Dendritic cell treated with granulocyte-macrophage colony-stimulating factor and Interleukin-4, amounts not matched to agents 40 ng/mL and 50 ng/mL, for 4 days (primary cell): Measurements from ENCODE around the gene FKBP1A.

Experiments
- H3K27ac Mint-ChIP-seq: one replicate; pipeline ENCODE4 v1.8.0; 2022; ENCODE audit warnings: mild to moderate bottlenecking, mixed read lengths
- H3K27me3 Mint-ChIP-seq: one replicate; pipeline ENCODE4 v1.8.0; 2022; ENCODE audit warnings: mild to moderate bottlenecking, mixed read lengths
- H3K36me3 Mint-ChIP-seq: one replicate; pipeline ENCODE4 v1.8.0; 2022; ENCODE audit warnings: low read depth, mixed read lengths
- H3K4me1 Mint-ChIP-seq: one replicate; pipeline ENCODE4 v1.8.0; 2022; ENCODE audit warnings: low read depth, mixed read lengths
- H3K4me3 Mint-ChIP-seq: one replicate; pipeline ENCODE4 v1.8.0; 2022; ENCODE audit warnings: mild to moderate bottlenecking, moderate library complexity, mixed read lengths
- H3K9me3 Mint-ChIP-seq: one replicate; pipeline ENCODE4 v1.8.0; 2022; ENCODE audit warnings: mixed read lengths
- intact Hi-C: fragments of 100-400 bp; cut with micrococcal nuclease; formaldehyde crosslinking; loops from one replicate; pipeline ENCODE4 v1.15.0; 2022

The FKBP1A gene

DNA sequence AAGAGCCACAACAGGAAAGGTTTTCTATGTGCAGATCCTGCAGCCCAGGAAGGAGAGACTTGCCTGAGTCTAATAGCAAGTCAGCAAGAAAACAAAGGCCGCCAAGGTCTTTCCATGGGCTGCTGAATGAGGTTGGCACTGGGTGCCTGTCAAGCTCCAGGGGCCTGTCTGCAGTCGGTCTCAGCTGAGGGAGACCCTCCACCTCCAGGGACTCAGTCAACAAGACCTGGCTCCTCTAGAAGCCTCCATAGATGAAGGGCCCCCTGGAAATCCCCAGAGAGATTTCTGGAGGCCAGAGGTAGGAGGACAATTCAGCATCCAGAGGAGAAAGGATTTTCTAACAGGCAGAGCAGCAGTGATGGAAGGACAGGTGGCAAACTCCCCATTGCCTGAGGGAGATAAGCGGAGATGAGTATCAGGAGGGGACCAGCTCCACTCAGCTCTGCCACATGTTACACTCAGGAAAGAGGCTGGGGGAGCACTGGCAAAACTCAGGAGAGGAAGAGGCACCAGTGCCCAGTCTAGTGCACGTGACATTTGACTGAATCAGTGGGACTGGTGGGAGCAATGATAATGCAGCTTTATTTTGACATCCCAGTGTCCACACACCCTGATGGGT is 33.5 kb upstream of the FKBP1A start:
- H3K27ac Mint-ChIP-seq: no peak overlapping the region
- no peaks in the 10 kb centered on the region for H3K36me3 Mint-ChIP-seq
- intact Hi-C loops: no loop called here

DNA sequence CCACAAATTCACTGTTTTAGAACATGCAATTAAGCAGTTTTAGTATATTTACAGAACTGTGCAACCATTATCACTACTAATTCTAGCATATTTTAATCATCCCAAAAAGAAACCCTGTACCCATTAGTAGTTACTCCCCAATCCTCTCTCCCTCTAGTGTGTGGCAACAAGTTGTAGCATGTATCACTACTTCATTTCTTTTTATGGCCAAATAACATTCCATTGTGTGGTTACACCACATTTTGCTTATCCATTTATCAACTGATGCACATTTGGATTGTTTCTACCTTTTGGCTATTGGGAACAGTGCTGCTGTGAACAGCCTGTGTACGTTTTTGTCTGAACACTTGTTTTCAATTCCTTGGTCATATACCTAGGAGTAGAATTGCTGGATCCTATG is 31.5 kb upstream of the FKBP1A start:
- intact Hi-C loops: no loop called here
- H3K27ac Mint-ChIP-seq: no peak overlapping the region
- peaks cover 18% of the 10 kb centered on the region for H3K27me3 Mint-ChIP-seq
- H3K4me3 Mint-ChIP-seq: no peak overlapping the region
- no peaks in the 10 kb centered on the region for H3K36me3 Mint-ChIP-seq
- no peaks in the 10 kb centered on the region for H3K9me3 Mint-ChIP-seq
- H3K4me1 Mint-ChIP-seq: peaks cover 6% of the 10 kb centered on the region

More for the DNA sequence above, 33.5 kb upstream of the FKBP1A start:
- peaks cover 16% of the 10 kb centered on the region for H3K27me3 Mint-ChIP-seq
- H3K9me3 Mint-ChIP-seq: no peaks in the 10 kb centered on the region
- H3K4me1 Mint-ChIP-seq: peaks cover 12% of the 10 kb centered on the region
- no peak overlapping the region for H3K4me3 Mint-ChIP-seq

DNA sequence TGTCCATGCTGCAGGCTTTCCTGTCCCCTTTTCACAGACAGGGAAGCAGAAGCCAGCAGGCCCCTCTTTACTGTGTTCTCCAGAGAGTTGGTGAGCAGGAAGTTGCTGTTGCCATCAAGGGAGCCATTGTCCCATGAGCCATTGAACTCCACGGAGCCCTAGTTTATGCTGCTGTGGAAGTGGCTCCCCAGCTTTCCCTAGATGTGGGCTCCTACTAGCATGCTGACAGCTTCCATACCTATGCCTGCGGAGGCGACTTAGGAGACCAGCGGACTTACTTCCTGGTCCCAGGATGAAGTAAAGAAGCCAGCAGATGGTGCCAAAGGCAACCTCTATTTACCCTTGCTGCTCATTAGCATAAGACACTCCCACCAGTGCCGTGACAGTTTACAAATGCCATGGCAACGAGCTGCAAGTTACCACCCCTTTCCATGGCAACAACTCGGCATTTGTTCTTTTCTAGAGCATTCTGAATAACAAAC is 30.8 kb upstream of the FKBP1A start:
- Mint-ChIP-seq H3K27me3 (peaks cover 21% of the 10 kb centered on the region), H3K4me1 (peaks cover 6% of the 10 kb centered on the region), H3K4me3 (no peak overlapping the region), H3K9me3 (no peaks in the 10 kb centered on the region), H3K27ac (no peak overlapping the region), H3K36me3 (no peaks in the 10 kb centered on the region)
- intact Hi-C loops: no loop called here

DNA sequence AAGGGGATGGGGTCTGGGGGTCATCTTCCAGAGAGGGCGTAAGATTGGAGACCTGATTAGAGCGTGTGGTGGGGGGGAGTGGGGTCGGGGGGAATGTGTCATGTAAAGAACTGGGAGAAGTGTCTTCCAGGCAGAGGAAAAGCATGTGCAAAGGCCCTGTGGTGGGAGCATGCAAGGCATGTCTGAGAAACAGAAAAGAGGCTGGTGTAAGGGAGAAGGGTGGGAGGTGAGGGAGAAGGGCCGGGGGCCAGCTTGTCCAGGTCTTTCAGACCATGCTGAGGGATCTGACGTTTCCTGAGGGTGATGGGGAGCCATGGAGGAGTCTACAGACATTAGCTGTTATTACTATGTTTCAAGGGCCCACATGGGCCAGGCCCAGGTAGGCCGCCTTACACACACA is 30.4 kb upstream of the FKBP1A start:
- H3K36me3 Mint-ChIP-seq: no peaks in the 10 kb centered on the region
- intact Hi-C loops: no loop called here
- peaks cover 6% of the 10 kb centered on the region for H3K4me1 Mint-ChIP-seq
- H3K27me3 Mint-ChIP-seq: peaks cover 20% of the 10 kb centered on the region
- H3K4me3 Mint-ChIP-seq: no peak overlapping the region
- H3K27ac Mint-ChIP-seq: no peak overlapping the region
- no peaks in the 10 kb centered on the region for H3K9me3 Mint-ChIP-seq

DNA sequence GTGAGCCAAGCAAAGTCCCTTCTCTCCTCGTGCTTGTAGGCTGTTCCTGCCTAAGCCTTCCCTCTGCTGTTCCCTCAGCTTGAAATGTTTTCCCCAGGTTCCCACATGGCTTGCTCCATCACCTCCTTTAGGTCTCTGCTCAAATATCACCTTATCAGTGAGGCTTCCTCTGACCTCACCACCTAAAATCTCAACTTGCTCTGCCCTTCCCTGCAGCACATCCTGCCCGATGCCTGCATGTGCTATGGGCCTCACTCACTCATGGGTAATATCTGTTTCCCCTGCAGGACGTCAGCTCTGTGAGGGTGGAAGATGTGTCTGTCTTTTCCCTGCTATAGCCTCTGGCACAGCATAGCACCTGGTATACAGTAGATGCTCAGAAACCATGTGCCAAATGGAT is 29.9 kb upstream of the FKBP1A start:
- Mint-ChIP-seq H3K4me3 (no peak overlapping the region), H3K27me3 (peaks cover 25% of the 10 kb centered on the region), H3K36me3 (no peaks in the 10 kb centered on the region), H3K4me1 (peaks cover 6% of the 10 kb centered on the region), H3K9me3 (no peaks in the 10 kb centered on the region), H3K27ac (no peak overlapping the region)
- intact Hi-C loops: no loop called here

DNA sequence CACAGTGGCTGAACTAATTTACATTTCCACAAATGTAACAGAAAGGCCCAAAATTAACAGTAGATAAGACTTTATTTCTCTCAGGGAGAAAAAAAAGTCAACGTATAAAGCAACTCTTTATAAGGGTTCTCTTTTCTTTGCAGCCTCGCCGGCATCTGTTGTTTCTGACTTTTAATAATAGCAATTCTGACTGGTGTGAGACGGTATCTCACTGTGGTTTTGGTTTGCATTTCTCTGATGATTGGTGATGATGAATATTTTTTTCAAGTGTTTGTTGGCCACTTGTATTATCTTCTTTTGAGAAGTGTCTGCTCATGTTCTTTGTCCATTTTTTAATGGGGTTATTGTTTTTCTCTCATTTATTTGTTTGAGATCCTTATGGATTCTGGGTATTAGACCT is 27.2 kb upstream of the FKBP1A start:
- H3K9me3 Mint-ChIP-seq: no peaks in the 10 kb centered on the region
- peaks cover 27% of the 10 kb centered on the region for H3K27me3 Mint-ChIP-seq
- no peaks in the 10 kb centered on the region for H3K36me3 Mint-ChIP-seq
- intact Hi-C loops: no loop called here
- peaks cover 16% of the 10 kb centered on the region for H3K4me1 Mint-ChIP-seq
- H3K27ac Mint-ChIP-seq: no peak overlapping the region
- no peak overlapping the region for H3K4me3 Mint-ChIP-seq

DNA sequence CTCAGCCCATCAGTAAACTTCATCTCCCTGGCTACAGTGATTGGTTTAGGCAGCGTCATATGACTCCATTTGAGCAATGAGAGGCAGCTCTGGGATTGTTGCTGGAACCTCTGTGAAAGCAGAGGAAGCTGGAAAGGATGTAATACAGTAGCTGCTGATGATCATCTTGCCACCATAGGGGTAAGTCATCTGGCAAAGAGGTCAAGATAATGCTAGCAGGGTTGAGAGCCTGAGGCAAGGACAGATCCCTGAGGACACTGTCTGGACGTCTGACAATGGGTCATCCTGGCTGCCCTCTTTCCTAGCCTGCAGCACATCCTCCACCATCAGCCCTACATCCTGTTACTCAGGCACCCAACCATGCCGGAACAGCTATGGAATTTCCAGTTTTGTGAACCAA is 25.5 kb upstream of the FKBP1A start:
- Mint-ChIP-seq H3K9me3 (no peaks in the 10 kb centered on the region), H3K27me3 (peaks cover 33% of the 10 kb centered on the region), H3K36me3 (no peaks in the 10 kb centered on the region), H3K4me3 (no peak overlapping the region), H3K4me1 (peaks cover 10% of the 10 kb centered on the region), H3K27ac (no peak overlapping the region)
- intact Hi-C loops: no loop called here

DNA sequence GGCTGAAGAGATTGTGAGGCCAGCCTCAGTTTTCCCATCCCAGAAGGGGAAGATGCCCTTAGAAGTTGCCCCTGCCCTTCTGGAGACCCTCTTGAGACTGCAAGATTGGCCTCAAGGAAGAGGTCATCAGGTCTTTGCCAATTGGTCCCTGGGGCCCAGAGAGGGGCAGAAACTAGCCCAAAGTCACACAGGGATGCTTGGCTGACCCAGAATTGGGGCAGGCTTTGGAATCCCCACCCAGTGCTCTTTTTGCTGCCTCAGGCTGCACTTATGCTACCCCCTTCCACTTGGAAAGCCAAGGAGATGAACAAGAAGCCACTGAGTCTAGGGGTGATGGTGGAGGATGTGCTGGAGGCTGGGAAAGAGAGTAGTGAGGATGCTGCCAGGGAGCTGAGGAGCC is 24.9 kb upstream of the FKBP1A start:
- Mint-ChIP-seq H3K4me3 (no peak overlapping the region), H3K27ac (no peak overlapping the region), H3K9me3 (no peaks in the 10 kb centered on the region), H3K27me3 (peaks cover 30% of the 10 kb centered on the region), H3K4me1 (peaks cover 10% of the 10 kb centered on the region), H3K36me3 (no peaks in the 10 kb centered on the region)
- intact Hi-C loops: no loop called here

DNA sequence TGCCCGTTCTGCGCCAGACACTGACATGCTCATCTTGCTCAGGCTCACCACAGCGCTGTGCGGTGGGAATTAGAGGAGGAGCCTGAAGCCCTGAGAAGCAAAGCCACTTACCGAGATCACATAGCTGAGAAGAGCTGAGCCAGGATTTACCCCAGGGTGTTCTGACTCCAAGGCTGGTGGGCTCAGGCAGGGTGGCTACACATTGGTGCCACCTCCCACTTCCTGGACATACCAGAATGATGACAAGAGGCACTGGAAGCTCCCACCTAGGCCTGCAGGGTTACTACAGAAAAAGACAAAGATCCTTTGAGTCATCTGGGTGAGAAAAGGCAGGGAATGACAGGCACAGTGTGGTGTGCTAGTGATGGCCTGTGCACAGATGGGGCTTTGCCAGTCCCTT is 24.4 kb upstream of the FKBP1A start:
- Mint-ChIP-seq H3K27ac (no peak overlapping the region), H3K4me3 (no peak overlapping the region), H3K9me3 (no peaks in the 10 kb centered on the region), H3K27me3 (peaks cover 29% of the 10 kb centered on the region), H3K4me1 (peaks cover 10% of the 10 kb centered on the region), H3K36me3 (no peaks in the 10 kb centered on the region)
- intact Hi-C loops: no loop called here

DNA sequence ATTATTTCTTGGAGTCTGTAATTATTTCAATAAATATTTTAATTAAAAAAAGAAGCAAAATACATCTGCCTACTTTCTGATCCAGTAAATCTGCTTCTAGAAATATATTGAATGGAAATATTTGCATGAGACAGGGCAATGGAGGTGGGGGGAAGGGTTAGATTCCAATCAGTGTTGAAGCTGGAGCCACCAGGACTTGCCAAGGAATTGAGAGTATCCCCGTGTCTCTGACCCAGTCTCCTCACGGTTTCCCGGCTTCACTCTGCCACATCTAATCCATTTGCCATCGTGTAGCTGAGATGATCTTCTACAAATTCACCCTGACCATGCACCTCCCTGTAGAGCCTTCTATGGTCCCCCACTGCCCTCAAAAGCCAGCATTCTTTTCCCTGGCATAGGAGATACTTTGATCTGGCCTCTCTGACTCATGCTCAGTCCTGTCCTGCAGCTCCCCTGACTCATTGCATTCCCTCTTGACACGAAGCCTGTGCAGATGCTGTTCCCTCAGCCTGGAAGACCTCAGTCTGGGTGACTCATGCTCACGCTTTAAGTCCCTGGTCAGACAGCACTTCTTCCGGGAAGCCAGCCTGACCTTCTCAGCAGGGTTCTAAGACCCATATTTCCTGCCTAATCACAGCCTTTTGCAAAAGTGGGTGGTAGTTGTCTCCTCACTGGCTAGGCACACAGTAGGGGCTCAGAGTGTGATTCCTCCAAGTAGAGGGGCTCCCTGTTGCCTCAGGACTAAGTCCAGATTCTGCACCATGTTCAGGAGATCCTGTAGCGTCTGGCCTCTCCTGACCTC is 23.0 kb upstream of the FKBP1A start:
- H3K27ac Mint-ChIP-seq: no peak overlapping the region
- H3K9me3 Mint-ChIP-seq: no peaks in the 10 kb centered on the region
- H3K36me3 Mint-ChIP-seq: no peaks in the 10 kb centered on the region
- H3K4me1 Mint-ChIP-seq: peaks cover 10% of the 10 kb centered on the region
- H3K4me3 Mint-ChIP-seq: no peak overlapping the region
- H3K27me3 Mint-ChIP-seq: peaks cover 28% of the 10 kb centered on the region
- intact Hi-C loops: no loop called here

DNA sequence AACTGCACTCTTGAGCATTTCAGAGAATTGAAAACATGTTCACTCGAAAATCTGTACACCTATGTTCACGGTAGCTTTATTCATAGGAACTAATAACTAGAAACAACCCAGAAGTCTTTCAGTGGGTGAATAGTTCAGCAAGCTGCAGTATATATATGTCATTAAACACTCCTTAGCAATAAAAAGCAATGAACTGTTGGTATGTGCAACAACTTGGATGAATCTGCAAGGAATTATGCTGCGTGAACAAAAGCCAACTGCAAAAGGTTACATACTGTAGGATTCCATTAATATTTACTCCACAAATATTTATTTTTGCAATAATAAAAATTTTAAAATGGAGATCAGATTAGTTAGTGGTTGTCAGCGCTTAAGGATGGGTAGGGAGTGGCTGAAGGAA is 22.1 kb upstream of the FKBP1A start:
- H3K9me3 Mint-ChIP-seq: no peaks in the 10 kb centered on the region
- no peak overlapping the region for H3K27ac Mint-ChIP-seq
- intact Hi-C loops: no loop called here

DNA sequence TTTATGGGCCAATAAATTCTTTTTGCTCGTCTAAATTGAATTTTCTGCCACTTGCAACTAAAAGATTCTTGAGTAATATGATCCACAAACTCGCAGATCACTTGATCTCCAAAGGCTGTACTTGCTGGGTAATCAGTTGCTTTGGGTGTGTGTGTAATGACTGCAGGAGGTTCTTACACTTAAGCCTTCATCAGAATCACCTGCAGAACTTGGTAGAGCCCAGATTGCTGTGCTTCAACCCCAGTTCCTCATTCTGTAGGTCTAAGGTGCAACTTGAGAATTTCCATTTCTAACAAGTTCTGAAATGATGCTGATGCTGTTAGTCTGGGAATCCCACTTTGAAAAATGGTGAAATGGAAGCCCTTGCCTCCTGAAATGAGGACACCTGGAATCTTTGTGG is 12.9 kb upstream of the FKBP1A start:
- intact Hi-C loops: no loop called here
- Mint-ChIP-seq H3K4me1 (no peaks in the 10 kb centered on the region), H3K36me3 (no peaks in the 10 kb centered on the region), H3K27me3 (peaks cover 16% of the 10 kb centered on the region), H3K27ac (no peak overlapping the region), H3K9me3 (no peaks in the 10 kb centered on the region), H3K4me3 (no peak overlapping the region)

More for the DNA sequence above, 22.1 kb upstream of the FKBP1A start:
- Mint-ChIP-seq H3K27me3 (peaks cover 26% of the 10 kb centered on the region), H3K4me3 (no peak overlapping the region), H3K4me1 (peaks cover 10% of the 10 kb centered on the region), H3K36me3 (no peaks in the 10 kb centered on the region)

DNA sequence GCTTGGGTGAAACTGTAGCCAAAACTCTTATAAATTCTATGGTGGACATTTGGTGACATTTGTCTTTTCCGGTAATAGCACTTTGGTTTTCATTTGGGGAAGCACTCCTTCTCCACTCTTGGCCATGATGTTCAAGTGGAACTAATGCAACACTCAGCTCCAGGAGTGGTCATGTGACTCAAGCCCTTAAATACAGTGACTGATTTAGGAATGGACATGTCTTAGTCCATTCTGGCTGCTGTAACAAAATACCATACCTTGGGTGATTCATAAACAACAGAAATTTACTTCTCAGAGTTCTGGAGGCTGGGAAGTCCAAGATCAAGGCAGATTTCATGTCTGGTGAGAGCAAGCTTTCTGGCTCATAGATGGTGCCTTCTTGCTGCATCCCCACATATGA is 10.8 kb upstream of the FKBP1A start:
- Mint-ChIP-seq H3K4me3 (no peak overlapping the region), H3K27ac (no peak overlapping the region), H3K27me3 (peaks cover 19% of the 10 kb centered on the region), H3K4me1 (no peaks in the 10 kb centered on the region), H3K36me3 (no peaks in the 10 kb centered on the region), H3K9me3 (no peaks in the 10 kb centered on the region)
- intact Hi-C loops: no loop called here

DNA sequence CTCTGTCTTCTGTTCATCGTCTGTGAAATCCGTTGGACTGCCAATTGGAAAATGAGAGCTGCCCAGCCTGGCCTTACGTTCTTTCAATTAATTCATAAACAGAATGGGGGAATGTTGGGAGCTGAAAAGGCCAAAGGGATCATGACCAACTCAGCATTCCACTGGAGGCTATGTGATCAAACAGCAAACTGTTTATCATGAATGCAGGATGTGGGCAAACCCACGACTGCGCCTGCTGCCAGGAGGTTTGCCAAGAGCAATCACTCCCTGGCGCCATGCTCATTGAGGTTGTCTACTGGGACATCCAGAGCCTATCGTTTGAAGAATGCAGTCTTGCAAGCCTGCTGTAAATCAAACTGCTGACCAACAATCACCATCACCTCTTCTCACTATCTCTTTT is 9.3 kb upstream of the FKBP1A start:
- Mint-ChIP-seq H3K36me3 (no peaks in the 10 kb centered on the region), H3K9me3 (no peaks in the 10 kb centered on the region), H3K4me1 (no peaks in the 10 kb centered on the region), H3K4me3 (no peak overlapping the region), H3K27me3 (peaks cover 20% of the 10 kb centered on the region), H3K27ac (no peak overlapping the region)
- intact Hi-C loops: no loop called here
